GM19035 (cell line): ENCODE measurements around the gene TMEM147.
"Not testable (repeated sequence)": the region's sequence is repeated elsewhere in the genome, so short reads cannot be mapped to it uniquely, and the experiment has no call there.

Experiments
- ATAC-seq: cut with Tn5 transposase; IDR thresholded peaks from one replicate; pipeline ENCODE4 v1.9.1; 2021; ENCODE audit not compliant: unreplicated experiment

TMEM147 gene

DNA sequence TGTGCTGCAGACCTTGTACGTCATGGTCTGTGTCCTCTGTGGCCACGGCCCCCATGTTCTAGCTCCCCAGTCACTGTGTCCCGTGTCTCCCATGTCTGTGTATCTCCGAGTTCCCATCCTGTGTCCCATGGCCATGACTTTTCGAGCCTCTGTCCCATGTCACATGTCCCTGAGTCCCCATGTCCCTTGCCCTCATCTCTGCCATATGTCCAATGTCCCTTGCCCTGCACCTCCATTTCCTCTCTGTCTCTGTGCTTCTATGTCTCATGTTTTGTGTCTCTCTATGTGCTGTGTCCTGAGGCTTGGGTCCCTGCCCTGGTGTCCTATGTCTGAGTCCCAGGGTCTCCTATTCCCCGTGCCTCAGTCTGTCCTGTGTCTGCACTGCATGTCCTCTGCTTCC is 16.0 kb downstream of the TMEM147 start:
- ATAC-seq, result no peak

- ATAC-seq, result no peak
Observed at GRCh38 chr19:35562336-35562735, 16.9 kb downstream of the TMEM147 start.

DNA sequence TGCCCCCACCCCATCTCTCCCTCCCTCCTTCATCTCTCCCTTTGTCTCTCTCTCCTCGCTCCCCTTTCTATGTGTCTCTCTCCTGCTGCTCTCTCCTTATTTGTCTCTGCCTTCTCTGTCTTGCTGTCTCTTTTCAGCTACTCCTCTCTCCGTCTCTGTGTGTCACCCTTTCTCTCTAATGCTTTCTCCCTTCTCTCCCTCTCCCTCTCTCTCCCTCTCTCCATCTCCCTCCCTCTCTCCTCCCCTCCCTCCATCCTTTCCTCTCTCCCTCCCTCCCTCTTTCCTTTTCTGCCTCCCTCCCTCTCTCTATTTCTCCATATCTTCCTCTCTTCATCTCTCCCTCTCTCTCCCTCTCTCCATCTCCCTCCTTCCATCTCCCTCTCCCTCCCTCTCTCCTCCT is 17.4 kb downstream of the TMEM147 start:
- ATAC-seq, result no peak

GRCh38 chr19:35563207-35563829 is 17.9 kb downstream of the TMEM147 start, which contains the start of gene ATP4A:
Gene ATP4A, minus strand, starts transcription at chr19:35563658. Its CDS starts 29 bp downstream, at chr19:35563629.
- ATAC-seq, result no peak

- ATAC-seq, result no peak
Observed at GRCh38 chr19:35565016-35565856, 19.8 kb downstream of the TMEM147 start.

- ATAC-seq, result no peak
Observed at GRCh38 chr19:35566738-35567137, 21.3 kb downstream of the TMEM147 start.

GRCh38 chr19:35569281-35569781 is 23.9 kb downstream of the TMEM147 start:
- no peak for ATAC-seq

GRCh38 chr19:35571406-35571965 is 26.1 kb downstream of the TMEM147 start:
- no peak for ATAC-seq

GRCh38 chr19:35577918-35578317 is 32.5 kb downstream of the TMEM147 start:
- no peak for ATAC-seq

GRCh38 chr19:35578707-35579106 is 33.3 kb downstream of the TMEM147 start:
- ATAC-seq, result no peak

DNA sequence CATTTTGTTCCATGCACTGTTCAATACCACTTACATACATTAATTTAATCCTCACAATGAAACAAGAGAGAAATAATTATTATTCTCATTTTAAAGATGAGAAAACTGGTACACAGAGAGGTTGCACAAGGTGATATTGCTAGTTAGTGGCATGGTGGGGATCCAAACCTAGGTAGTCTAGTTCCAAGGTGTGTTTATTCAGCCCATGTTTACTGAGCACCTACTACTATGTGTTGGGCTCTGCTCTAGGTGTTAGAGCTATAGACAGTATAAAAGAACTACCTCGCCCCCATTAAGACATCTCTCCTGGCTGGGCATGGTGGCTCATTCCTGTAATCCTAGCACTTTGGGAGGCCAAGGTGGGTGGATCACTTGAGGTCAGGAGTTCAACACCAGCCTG is 37.3 kb downstream of the TMEM147 start:
- no peak for ATAC-seq

DNA sequence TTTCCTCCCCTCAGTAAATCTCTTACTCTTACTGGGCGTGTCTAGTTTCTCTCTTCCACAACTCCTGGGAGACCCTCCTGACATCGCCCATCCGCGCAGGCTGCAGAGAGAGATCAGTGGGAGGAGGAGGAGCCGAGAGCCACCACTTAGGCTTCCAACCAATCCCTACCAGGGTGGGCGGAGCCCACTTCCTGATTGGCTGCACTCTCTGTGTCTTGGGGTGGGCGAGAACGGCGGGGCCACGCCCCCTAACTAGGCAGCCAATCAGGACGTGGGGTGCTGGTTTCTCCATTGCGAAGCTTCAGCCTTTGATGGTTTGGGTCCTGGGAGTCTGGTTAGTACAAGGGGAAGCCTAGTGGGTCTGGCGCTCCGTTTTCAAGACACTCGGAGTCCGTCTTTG is 40.4 kb downstream of the TMEM147 start, which contains the start of gene PMIS2:
TSS of gene PMIS2 (plus strand) at position 326 of the 400 bp plus-strand sequence. CDS start 87 bp downstream, outside the sequence.
- no peak for ATAC-seq

DNA sequence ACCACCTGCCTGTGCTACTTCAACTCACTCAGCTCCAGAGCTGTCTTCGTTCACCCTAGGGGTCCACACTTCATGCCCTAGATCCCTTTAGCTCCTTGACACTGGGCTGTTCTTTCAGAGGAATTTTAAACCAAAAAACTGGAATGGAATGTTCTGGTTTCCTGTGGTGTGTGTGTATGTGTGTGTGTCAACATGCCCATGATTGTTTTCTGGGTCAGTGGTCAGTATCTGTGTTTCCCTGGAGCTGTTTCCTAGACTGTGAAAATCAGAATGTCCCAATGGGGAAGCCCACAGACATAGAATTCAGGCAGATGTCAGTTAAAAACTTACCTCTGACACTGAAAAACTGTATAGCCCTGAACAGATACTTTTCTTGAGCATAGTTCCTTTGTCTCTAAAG is 41.9 kb downstream of the TMEM147 start:
- ATAC-seq, result no peak

- no peak for ATAC-seq
Observed at GRCh38 chr19:35590875-35591274, 45.4 kb downstream of the TMEM147 start.

DNA sequence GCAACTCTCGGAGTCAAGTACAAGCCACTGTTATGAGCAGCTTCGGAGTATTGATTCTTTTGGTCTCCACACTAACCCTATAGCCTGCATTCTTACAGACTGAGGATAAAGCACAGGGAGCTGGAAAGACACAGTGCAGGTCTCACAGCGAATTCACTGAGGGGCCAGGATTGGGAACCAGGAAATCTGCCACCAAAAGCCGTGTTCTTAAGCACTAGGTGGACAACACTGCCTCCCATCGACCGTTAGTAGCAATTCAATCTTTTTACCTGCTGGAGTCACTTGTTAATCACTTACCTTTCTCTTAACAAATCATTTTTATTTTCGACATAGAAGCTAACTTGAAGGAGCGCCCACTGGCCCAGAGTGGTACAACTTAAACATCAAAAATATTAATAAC is 46.8 kb downstream of the TMEM147 start:
- no peak for ATAC-seq

GRCh38 chr19:35595026-35595425 is 49.6 kb downstream of the TMEM147 start:
- ATAC-seq, result not testable (repeated sequence)

DNA sequence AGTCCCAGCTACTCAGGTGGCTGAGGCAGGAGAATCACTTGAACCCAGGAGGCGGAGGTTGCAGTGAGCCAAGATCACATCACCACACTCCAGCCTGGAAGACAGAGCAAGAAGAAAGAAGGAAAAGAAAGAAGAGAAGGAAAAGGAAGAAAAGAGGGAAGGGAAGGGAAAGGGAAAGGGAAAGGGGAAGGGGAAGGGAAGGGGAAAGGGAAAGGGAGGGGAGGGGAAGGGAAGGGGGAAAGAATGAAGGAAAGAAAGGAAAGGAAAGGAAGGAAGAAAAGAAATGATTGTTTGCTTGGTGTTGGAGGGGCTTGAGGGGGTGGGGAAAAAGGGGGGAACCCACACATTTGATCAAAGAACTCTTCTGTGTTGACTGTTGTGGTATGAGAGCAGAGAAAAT is 50.5 kb downstream of the TMEM147 start:
- no peak for ATAC-seq

- no peak for ATAC-seq
Observed at GRCh38 chr19:35596366-35596999, 51.1 kb downstream of the TMEM147 start.
